CD14-positive monocyte (primary cell): ENCODE data around the gene TEX261. TPM values are rescaled to one million over a fixed set of nuclear protein-coding genes. Genes with fewer than 3 reads are reported as not detected.
A peak's percentile ranks its signal among the peaks of the same experiment; 100 is the strongest.

ENCODE experiments used
- DNase-seq, 3 donors: peaks; one replicate each; pipeline ENCODE4 v3.0.0-alpha.2; 2011 to 2022
- H2AFZ ChIP-seq: 2 replicates; pipeline ENCODE4 v1.6.0; 2012; ENCODE audit warnings: mild to moderate bottlenecking, low read depth, low read length, inconsistent platforms; ENCODE audit not compliant: insufficient read depth, poor library complexity, severe bottlenecking
- H3K27ac ChIP-seq, 2 donors: 1 replicate in 1 of 2; 2 replicates in 1 of 2; pipeline ENCODE4 v1.5.1; 2012 to 2013; ENCODE audit warnings: low read length in 2 of 2, control low read depth in 1 of 2, inconsistent platforms in 1 of 2, low read depth in 1 of 2, mild to moderate bottlenecking in 1 of 2
- H3K27me3 ChIP-seq, 2 donors: one replicate each; pipeline versions ENCODE4 v1.6.0 to v1.6.1; 2011 to 2013; ENCODE audit warnings: low read length in 2 of 2; ENCODE audit not compliant: control insufficient read depth in 2 of 2, insufficient read depth in 2 of 2
- H3K36me3 ChIP-seq, 2 donors: replicated peaks in 1 of 2; 1 replicate in 1 of 2; 2 replicates in 1 of 2; pipeline versions ENCODE4 v1.5.1 to v1.6.1; 2012 to 2013; ENCODE audit warnings: low read length in 2 of 2, control low read depth in 1 of 2, inconsistent platforms in 1 of 2, mild to moderate bottlenecking in 1 of 2; ENCODE audit not compliant: insufficient read depth in 2 of 2, control insufficient read depth in 1 of 2
- H3K4me1 ChIP-seq, 2 donors: 1 replicate in 1 of 2; 2 replicates in 1 of 2; pipeline versions ENCODE4 v1.5.1 to v1.6.1; 2012 to 2013; ENCODE audit warnings: low read length in 2 of 2, control low read depth in 1 of 2, inconsistent platforms in 1 of 2, mild to moderate bottlenecking in 1 of 2, moderate library complexity in 1 of 2; ENCODE audit not compliant: insufficient read depth in 2 of 2, control insufficient read depth in 1 of 2
- H3K4me2 ChIP-seq: replicated peaks from 2 replicates; pipeline ENCODE3; 2012; ENCODE audit warnings: low read length, moderate library complexity, mild to moderate bottlenecking; ENCODE audit not compliant: poor library complexity, severe bottlenecking; ENCODE audit errors: extremely low read depth
- H3K4me3 ChIP-seq, 3 experiments: fragments of 200-600 bp in 1 of 3; sonication (generic) in 1 of 3; replicated peaks in 1 of 3; 1 replicate in 2 of 3; 2 replicates in 1 of 3; pipeline ENCODE4 v1.5.1; 2011 to 2013; ENCODE audit warnings: low read length in 3 of 3, mild to moderate bottlenecking in 3 of 3, control low read depth in 2 of 3, low read depth in 2 of 3, inconsistent platforms in 1 of 3, moderate library complexity in 1 of 3
- H3K79me2 ChIP-seq: 2 replicates; pipeline ENCODE4 v1.6.0; 2012; ENCODE audit warnings: mild to moderate bottlenecking, control low read depth, inconsistent platforms, low read length, moderate library complexity; ENCODE audit not compliant: insufficient read depth
- H3K9ac ChIP-seq: 2 replicates; pipeline ENCODE4 v1.6.0; 2017; ENCODE audit warnings: low read length, mild to moderate bottlenecking; ENCODE audit not compliant: insufficient read depth, poor library complexity, severe bottlenecking
- H3K9me3 ChIP-seq, 2 donors: replicated peaks in 1 of 2; 1 replicate in 1 of 2; 2 replicates in 1 of 2; pipeline versions ENCODE4 v1.5.1 to v1.6.1; 2012 to 2013; ENCODE audit warnings: low read length in 2 of 2, control low read depth in 1 of 2; ENCODE audit not compliant: control insufficient read depth in 1 of 2, insufficient read depth in 1 of 2
- H4K20me1 ChIP-seq: 2 replicates; pipeline ENCODE4 v1.6.0; 2012; ENCODE audit warnings: mild to moderate bottlenecking, low read length, control low read depth, moderate library complexity; ENCODE audit not compliant: insufficient read depth
- H3K27ac Mint-ChIP-seq, 7 donors: one replicate each; pipeline ENCODE4 v1.8.0; 2020; ENCODE audit warnings: mild to moderate bottlenecking in 7 of 7, mixed read lengths in 7 of 7, moderate library complexity in 6 of 7, inconsistent platforms in 2 of 7
- H3K27me3 Mint-ChIP-seq, 3 donors: one replicate each; pipeline ENCODE4 v1.8.0; 2021 to 2022; ENCODE audit warnings: low read depth in 3 of 3, mild to moderate bottlenecking in 3 of 3, mixed read lengths in 3 of 3, moderate library complexity in 3 of 3, inconsistent platforms in 1 of 3
- H3K36me3 Mint-ChIP-seq, 2 donors: one replicate each; pipeline ENCODE4 v1.8.0; 2020; ENCODE audit warnings: mixed read lengths in 2 of 2, inconsistent platforms in 1 of 2, mild to moderate bottlenecking in 1 of 2
- H3K4me1 Mint-ChIP-seq: one replicate; pipeline ENCODE4 v1.8.0; 2020; ENCODE audit warnings: mild to moderate bottlenecking, mixed read lengths
- H3K4me3 Mint-ChIP-seq, 2 donors: one replicate each; pipeline ENCODE4 v1.8.0; 2020; ENCODE audit warnings: mild to moderate bottlenecking in 2 of 2, mixed read lengths in 2 of 2, moderate library complexity in 1 of 2
- H3K9me3 Mint-ChIP-seq, 7 donors: one replicate each; pipeline ENCODE4 v1.8.0; 2020 to 2022; ENCODE audit warnings: mixed read lengths in 7 of 7, mild to moderate bottlenecking in 6 of 7, moderate library complexity in 6 of 7, inconsistent platforms in 2 of 7
- CTCF ChIP-seq: fragments of 200-600 bp; IDR thresholded peaks from one replicate; pipeline ENCODE4 v1.8.0; 2022; ENCODE audit warnings: antibody characterized with exemption, mild to moderate bottlenecking
- WGBS: methylation state at CpG from one replicate; pipeline ENCODE4 v1.1.5; 2013; ENCODE audit warnings: missing lambda C conversion rate; ENCODE audit not compliant: insufficient coverage; 5-methylcytosine and 5-hydroxymethylcytosine counted together
- intact Hi-C, 2 donors: fragments of 100-400 bp; cut with micrococcal nuclease; formaldehyde crosslinking; loops; one replicate each; pipeline versions ENCODE4 v1.15.0 to v1.15.1; 2023
- polyA plus RNA-seq, 3 donors: library from polyadenylated mRNA; depleted of rRNA in 1 of 3; unstranded in 2 of 3; stranded (reverse) in 1 of 3; fragments of 300-500 nt in 2 of 3; fragments of >200 nt in 1 of 3; fragmentation: Illumina TruSeq in 2 of 3; gene quantifications; 1 replicate in 2 of 3; 2 replicates in 1 of 3; pipeline ENCODE4 v1.2.3, GENCODE V29; 2012 to 2021

TEX261 gene
- polyA plus RNA-seq, 3 donors: 20.1 to 32.2 (median 30.6) TPM

GRCh38 chr2:70985956-70986355, 8.7 kb downstream of the TEX261 start:
- TF ChIP-seq CTCF: no peak
- Mint-ChIP-seq H3K27me3 (no peaks in the 10 kb centered on the region), H3K27ac (peak overlapping the region in 1 of 7 donors; percentile 57), H3K9me3 (peaks cover 0 to 3% (median 0%) of the 10 kb centered on the region in 7 donors), H3K4me3 (no peak overlapping the region), H3K4me1 (peaks cover 20% of the 10 kb centered on the region), H3K36me3 (peaks cover 68 to 69% of the 10 kb centered on the region in 2 donors)
- Histone ChIP-seq H2AFZ (no peak overlapping the region), H3K4me3 (no peak overlapping the region), H3K27me3 (no peaks in the 10 kb centered on the region), H4K20me1 (peaks cover 35% of the 10 kb centered on the region), H3K36me3 (peaks cover 47 to 51% of the 10 kb centered on the region in 2 donors), H3K4me2 (no peak overlapping the region), H3K79me2 (peaks cover 4% of the 10 kb centered on the region), H3K4me1 (peaks cover 7 to 10% of the 10 kb centered on the region in 2 donors), H3K9me3 (no peaks in the 10 kb centered on the region), H3K27ac (no peak overlapping the region), H3K9ac (no peak overlapping the region)
- intact Hi-C loops: no loop called here
- no peak for DNase-seq
- WGBS: 100% methylated on average over 1 of the region's 1 CpG

GRCh38 chr2:70985283-70985688, 9.4 kb downstream of the TEX261 start:
- peaks cover 0 to 3% (median 0%) of the 10 kb centered on the region in 7 donors for H3K9me3 Mint-ChIP-seq
- no peak overlapping the region for H3K4me3 Mint-ChIP-seq
- Histone ChIP-seq H3K36me3 (peaks cover 40 to 44% of the 10 kb centered on the region in 2 donors), H3K4me1 (peaks cover 7 to 10% of the 10 kb centered on the region in 2 donors), H3K4me3 (no peak overlapping the region), H3K79me2 (peaks cover 4% of the 10 kb centered on the region), H4K20me1 (peaks cover 29% of the 10 kb centered on the region), H2AFZ (no peak overlapping the region), H3K27me3 (no peaks in the 10 kb centered on the region), H3K27ac (no peak overlapping the region), H3K9ac (no peak overlapping the region), H3K4me2 (no peak overlapping the region), H3K9me3 (no peaks in the 10 kb centered on the region)
- DNase-seq: no peak
- peaks cover 20% of the 10 kb centered on the region for H3K4me1 Mint-ChIP-seq
- WGBS: no CpG with 5 or more reads among the region's 5 CpGs
- H3K27ac Mint-ChIP-seq: no peak overlapping the region
- TF ChIP-seq CTCF: no peak
- H3K27me3 Mint-ChIP-seq: no peaks in the 10 kb centered on the region
- intact Hi-C loops: no loop called here
- H3K36me3 Mint-ChIP-seq: peaks cover 62 to 64% of the 10 kb centered on the region in 2 donors
